Karpas-422 (cell line): ENCODE results near the gene DPP6. TPM values are rescaled to one million over a fixed set of nuclear protein-coding genes. Genes with fewer than 3 reads are reported as not detected.

Source experiments
- DNase-seq: peaks from one replicate; pipeline ENCODE4 v3.0.0-alpha.2; 2015
- H2AFZ ChIP-seq: fragments of 200-600 bp; sonication (generic); 2 replicates; pipeline ENCODE4 v1.6.1; 2014; ENCODE audit warnings: antibody characterized with exemption, low read length, mixed read lengths
- H3K27ac ChIP-seq: fragments of 200-600 bp; sonication (generic); 2 replicates; pipeline ENCODE4 v1.5.1; 2014; ENCODE audit warnings: mild to moderate bottlenecking, low read length, moderate library complexity
- H3K27me3 ChIP-seq: fragments of 200-600 bp; sonication (generic); 2 replicates; pipeline ENCODE4 v1.6.1; 2014; ENCODE audit warnings: low read length, mixed read lengths
- H3K36me3 ChIP-seq: fragments of 200-600 bp; sonication (generic); 2 replicates; pipeline ENCODE4 v1.6.1; 2014; ENCODE audit warnings: low read length, mixed read lengths; ENCODE audit not compliant: insufficient read depth
- H3K4me1 ChIP-seq: fragments of 200-600 bp; sonication (generic); 2 replicates; pipeline ENCODE4 v1.6.1; 2014; ENCODE audit warnings: mild to moderate bottlenecking, low read length, mixed read lengths
- H3K4me2 ChIP-seq: fragments of 200-600 bp; sonication (generic); 2 replicates; pipeline ENCODE4 v1.6.1; 2014; ENCODE audit warnings: low read length, low read depth, mild to moderate bottlenecking; ENCODE audit not compliant: poor library complexity, severe bottlenecking
- H3K4me3 ChIP-seq: fragments of 200-600 bp; sonication (generic); 2 replicates; pipeline ENCODE4 v1.5.1; 2014; ENCODE audit warnings: mild to moderate bottlenecking, antibody characterized with exemption, low read length, mixed read lengths
- H3K79me2 ChIP-seq: fragments of 200-600 bp; sonication (generic); 2 replicates; pipeline ENCODE4 v1.6.1; 2014; ENCODE audit warnings: mild to moderate bottlenecking, low read length, mixed read lengths
- H3K9ac ChIP-seq: fragments of 200-600 bp; sonication (generic); 2 replicates; pipeline ENCODE4 v1.6.0; 2014; ENCODE audit warnings: low read length
- H3K9me2 ChIP-seq: fragments of 200-600 bp; sonication (generic), shearing (Covaris generic); replicated peaks from 2 replicates; pipeline ENCODE4 v1.6.0; 2014; ENCODE audit warnings: mild to moderate bottlenecking, low read length, moderate library complexity; ENCODE audit not compliant: insufficient read depth
- H3K9me3 ChIP-seq: fragments of 300-700, 200-600 bp; sonication (generic); 2 replicates; pipeline ENCODE4 v1.6.1; 2014; ENCODE audit warnings: low read length, mixed read lengths
- H4K20me1 ChIP-seq: fragments of 200-600 bp; sonication (generic); 2 replicates; pipeline ENCODE4 v1.6.1; 2014; ENCODE audit warnings: mild to moderate bottlenecking, antibody characterized with exemption, low read length, low read depth; ENCODE audit not compliant: insufficient read depth
- total RNA-seq: library from RNA; depleted of rRNA; stranded (reverse); fragments of >200 nt; shearing (Covaris generic); gene quantifications from 2 replicates; pipeline ENCODE4 v1.2.3, GENCODE V29; 2014; ENCODE audit warnings: low replicate concordance

Gene DPP6
- total RNA-seq, 1 experiment from 2014 or later: not detected

DNA sequence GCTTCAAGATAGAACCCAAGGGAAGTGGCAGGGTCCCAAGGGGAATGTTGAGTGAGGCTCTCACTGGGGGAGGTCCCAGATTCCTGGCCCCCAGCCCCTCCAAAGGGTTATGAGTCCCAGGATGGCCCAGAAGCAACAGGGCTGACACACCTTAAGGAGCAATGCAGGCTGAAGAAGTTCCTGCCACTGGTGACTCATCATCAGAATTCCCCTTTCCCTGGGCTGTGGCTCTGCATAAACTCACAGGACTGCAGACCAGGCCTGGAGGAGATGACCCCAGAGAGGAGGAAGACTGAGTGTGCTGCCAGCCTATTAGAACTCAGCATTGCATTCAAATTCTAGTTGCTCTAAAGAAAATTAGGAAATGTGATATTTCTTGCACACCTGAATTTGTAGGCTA, 126.7 kb downstream of the DPP6 start:
- no peak overlapping the region for H3K27ac ChIP-seq
- no peaks in the 10 kb centered on the region for H3K4me1 ChIP-seq
- H4K20me1 ChIP-seq: no peaks in the 10 kb centered on the region
- no peak overlapping the region for H3K4me2 ChIP-seq
- no peaks in the 10 kb centered on the region for H3K9me3 ChIP-seq
- H3K36me3 ChIP-seq: no peaks in the 10 kb centered on the region
- H3K4me3 ChIP-seq: no peak overlapping the region
- DNase-seq: no peak
- H3K27me3 ChIP-seq: no peaks in the 10 kb centered on the region
- H3K9me2 ChIP-seq: no peaks in the 10 kb centered on the region
- H3K79me2 ChIP-seq: no peaks in the 10 kb centered on the region
- no peak overlapping the region for H3K9ac ChIP-seq
- H2AFZ ChIP-seq: no peak overlapping the region

DNA sequence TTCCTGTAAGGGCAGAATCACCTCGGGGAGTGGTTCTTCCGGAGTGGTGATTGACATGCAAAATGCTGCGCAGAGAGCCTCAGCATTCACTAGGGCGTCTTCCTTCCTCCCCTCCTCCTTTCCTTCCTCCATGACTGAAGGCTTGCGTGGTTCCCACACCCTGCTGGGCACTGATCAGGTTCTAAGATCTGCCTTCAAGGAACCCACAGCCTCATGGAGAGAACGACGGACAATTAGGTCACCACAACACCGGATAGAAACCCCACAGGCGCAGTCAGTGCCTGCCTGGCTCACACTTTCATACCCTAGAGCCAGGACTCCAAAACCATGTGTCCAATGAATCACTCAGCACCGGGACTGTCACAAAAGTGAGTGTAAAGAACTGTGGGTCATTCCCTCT, 131.3 kb downstream of the DPP6 start:
- Histone ChIP-seq H3K79me2 (no peaks in the 10 kb centered on the region), H3K4me3 (no peak overlapping the region), H3K9me2 (no peaks in the 10 kb centered on the region), H4K20me1 (no peaks in the 10 kb centered on the region), H3K4me1 (no peaks in the 10 kb centered on the region), H3K36me3 (no peaks in the 10 kb centered on the region), H3K27me3 (no peaks in the 10 kb centered on the region), H3K27ac (no peak overlapping the region), H3K9ac (no peak overlapping the region), H2AFZ (no peak overlapping the region), H3K9me3 (no peaks in the 10 kb centered on the region), H3K4me2 (no peak overlapping the region)
- DNase-seq: no peak

DNA sequence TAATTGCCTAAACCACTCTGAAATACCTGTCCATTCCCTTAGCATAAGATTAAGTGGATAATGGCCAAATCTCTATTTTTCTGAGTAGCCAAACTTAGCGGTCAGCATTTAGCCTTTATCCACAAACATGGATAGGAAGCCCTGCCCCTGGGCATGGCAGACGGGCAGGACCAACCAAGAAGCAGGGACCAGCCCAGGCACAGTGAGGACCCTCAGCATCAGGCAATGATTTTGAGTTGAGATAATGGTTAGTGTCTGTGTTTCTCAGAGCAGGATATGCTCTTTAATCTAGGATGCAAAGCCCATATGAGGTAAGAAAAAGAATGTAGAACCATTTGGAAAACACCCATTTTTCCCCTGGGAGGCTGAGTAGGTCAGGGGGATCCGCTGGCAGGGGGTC, 131.7 kb downstream of the DPP6 start:
- Histone ChIP-seq H3K9me3 (no peaks in the 10 kb centered on the region), H3K27ac (no peak overlapping the region), H3K9ac (no peak overlapping the region), H3K79me2 (no peaks in the 10 kb centered on the region), H3K4me2 (no peak overlapping the region), H2AFZ (no peak overlapping the region), H3K4me1 (no peaks in the 10 kb centered on the region), H4K20me1 (no peaks in the 10 kb centered on the region), H3K9me2 (no peaks in the 10 kb centered on the region), H3K36me3 (no peaks in the 10 kb centered on the region), H3K27me3 (no peaks in the 10 kb centered on the region), H3K4me3 (no peak overlapping the region)
- no peak for DNase-seq

DNA sequence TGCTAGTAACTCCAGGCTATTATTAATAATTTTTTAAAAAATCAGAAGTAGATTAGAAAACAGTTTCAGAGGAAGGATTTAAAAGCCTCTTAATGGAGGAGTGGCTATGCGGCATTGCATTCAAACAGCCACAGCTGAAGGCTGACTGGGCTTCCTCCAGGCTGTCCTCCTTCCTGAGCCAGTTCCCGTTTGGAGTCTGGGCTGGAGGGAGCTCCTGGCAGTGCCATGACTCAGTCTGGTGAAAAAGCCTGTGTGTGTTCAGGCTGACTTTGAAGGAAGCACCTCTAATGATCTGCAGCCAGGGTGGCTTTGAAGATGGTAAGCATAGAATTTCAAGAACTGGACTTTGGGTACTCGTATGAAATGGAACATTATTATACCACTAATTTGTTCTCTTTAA, 134.6 kb downstream of the DPP6 start:
- DNase-seq: no peak
- Histone ChIP-seq H3K9me2 (no peaks in the 10 kb centered on the region), H3K4me1 (no peaks in the 10 kb centered on the region), H3K4me2 (no peak overlapping the region), H2AFZ (no peak overlapping the region), H3K4me3 (no peak overlapping the region), H4K20me1 (no peaks in the 10 kb centered on the region), H3K27me3 (no peaks in the 10 kb centered on the region), H3K9me3 (no peaks in the 10 kb centered on the region), H3K27ac (no peak overlapping the region), H3K9ac (no peak overlapping the region), H3K79me2 (no peaks in the 10 kb centered on the region), H3K36me3 (no peaks in the 10 kb centered on the region)

DNA sequence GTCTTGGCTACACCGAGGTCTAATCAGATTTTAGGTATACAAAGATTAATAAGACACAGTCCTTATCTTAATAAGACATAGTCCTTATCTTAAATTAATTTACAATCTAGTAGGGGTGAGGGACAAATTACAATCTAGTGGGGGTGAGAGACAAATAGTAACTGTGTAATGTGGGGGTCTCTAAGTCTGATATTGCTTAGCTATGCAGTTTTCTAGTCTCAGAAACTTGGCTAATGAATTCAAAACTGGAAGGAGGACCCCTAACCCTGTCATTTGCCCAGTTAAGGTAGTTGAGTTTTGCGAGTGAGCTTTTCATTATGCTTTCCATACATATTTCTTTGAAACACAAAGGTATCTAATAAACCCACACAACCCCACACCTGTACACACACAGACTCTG, 136.1 kb downstream of the DPP6 start:
- no peaks in the 10 kb centered on the region for H3K9me3 ChIP-seq
- H3K36me3 ChIP-seq: no peaks in the 10 kb centered on the region
- no peak overlapping the region for H2AFZ ChIP-seq
- no peak overlapping the region for H3K4me2 ChIP-seq
- H3K9ac ChIP-seq: no peak overlapping the region
- H3K4me1 ChIP-seq: no peaks in the 10 kb centered on the region
- no peak overlapping the region for H3K4me3 ChIP-seq
- H3K9me2 ChIP-seq: no peaks in the 10 kb centered on the region
- no peaks in the 10 kb centered on the region for H3K79me2 ChIP-seq
- H3K27me3 ChIP-seq: no peaks in the 10 kb centered on the region
- H4K20me1 ChIP-seq: no peaks in the 10 kb centered on the region
- no peak for DNase-seq
- no peak overlapping the region for H3K27ac ChIP-seq

DNA sequence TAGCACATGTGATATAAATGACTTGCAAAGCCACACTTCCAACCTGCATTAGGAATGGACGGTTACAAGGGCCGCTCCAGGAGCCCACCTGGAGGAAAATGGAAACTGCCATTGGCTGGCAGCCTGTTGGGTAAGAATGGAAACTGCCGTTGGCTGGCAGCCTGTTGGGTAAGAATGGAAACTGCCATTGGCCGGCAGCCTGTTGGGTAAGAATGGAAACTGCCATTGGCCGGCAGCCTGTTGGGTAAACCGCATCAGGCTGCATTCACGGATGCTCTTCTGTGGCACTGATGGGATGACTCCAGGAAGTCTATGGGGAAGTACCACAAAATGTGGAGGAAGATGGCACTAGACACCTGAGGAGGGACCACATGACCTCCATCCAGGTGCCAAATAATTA, 143.1 kb downstream of the DPP6 start:
- H3K27me3 ChIP-seq: no peaks in the 10 kb centered on the region
- no peak overlapping the region for H2AFZ ChIP-seq
- no peaks in the 10 kb centered on the region for H3K9me3 ChIP-seq
- H3K79me2 ChIP-seq: no peaks in the 10 kb centered on the region
- H3K9ac ChIP-seq: no peak overlapping the region
- H3K27ac ChIP-seq: no peak overlapping the region
- H3K9me2 ChIP-seq: no peaks in the 10 kb centered on the region
- no peaks in the 10 kb centered on the region for H3K4me1 ChIP-seq
- H4K20me1 ChIP-seq: no peaks in the 10 kb centered on the region
- no peaks in the 10 kb centered on the region for H3K36me3 ChIP-seq
- H3K4me2 ChIP-seq: no peak overlapping the region
- no peak overlapping the region for H3K4me3 ChIP-seq
- DNase-seq: no peak

DNA sequence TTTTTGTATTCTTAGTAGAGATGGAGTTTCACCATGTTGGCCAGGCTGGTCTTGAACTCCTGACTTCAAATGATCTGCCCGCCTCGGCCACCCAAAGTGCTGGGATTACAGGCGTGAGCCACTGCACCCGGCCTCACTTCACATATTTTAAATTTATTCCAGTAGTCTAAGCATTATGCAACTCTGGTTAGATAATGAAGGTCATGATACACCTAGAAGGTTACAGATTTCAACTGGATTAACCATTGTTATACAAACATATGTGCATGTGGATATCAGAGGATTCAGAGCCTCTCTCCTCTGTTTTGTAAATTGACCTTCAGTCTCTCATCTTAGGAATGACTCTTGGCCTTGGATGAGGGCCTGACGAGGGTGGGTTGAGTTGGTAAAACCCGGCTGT, 146.3 kb downstream of the DPP6 start:
- Histone ChIP-seq H3K27me3 (no peaks in the 10 kb centered on the region), H3K4me2 (no peak overlapping the region), H2AFZ (no peak overlapping the region), H3K79me2 (no peaks in the 10 kb centered on the region), H3K27ac (no peak overlapping the region), H3K9ac (no peak overlapping the region), H3K4me3 (no peak overlapping the region), H3K9me2 (no peaks in the 10 kb centered on the region), H4K20me1 (no peaks in the 10 kb centered on the region), H3K4me1 (no peaks in the 10 kb centered on the region), H3K36me3 (no peaks in the 10 kb centered on the region), H3K9me3 (no peaks in the 10 kb centered on the region)
- DNase-seq: no peak

DNA sequence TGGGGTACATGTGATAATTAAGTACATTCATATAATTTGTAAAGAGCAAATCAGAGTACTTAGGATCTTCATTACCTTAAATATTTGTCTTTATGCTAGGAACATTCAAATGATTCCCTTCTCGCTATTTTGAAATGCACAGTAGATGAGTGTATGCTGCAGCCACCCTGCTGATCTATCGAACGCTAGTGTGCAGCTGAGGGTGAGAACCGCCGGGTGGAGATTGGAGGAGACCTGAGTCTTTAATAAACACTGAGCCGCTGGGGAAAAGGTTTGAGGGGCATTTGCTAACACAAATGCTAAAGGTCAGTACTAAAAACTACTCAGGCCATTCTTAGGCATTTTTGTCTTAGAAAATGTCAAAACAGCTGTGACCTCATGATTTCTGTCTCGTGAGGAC, 148.0 kb downstream of the DPP6 start:
- Histone ChIP-seq H2AFZ (no peak overlapping the region), H3K4me1 (no peaks in the 10 kb centered on the region), H4K20me1 (no peaks in the 10 kb centered on the region), H3K4me2 (no peak overlapping the region), H3K9me3 (no peaks in the 10 kb centered on the region), H3K79me2 (no peaks in the 10 kb centered on the region), H3K9me2 (no peaks in the 10 kb centered on the region), H3K27ac (no peak overlapping the region), H3K27me3 (no peaks in the 10 kb centered on the region), H3K36me3 (no peaks in the 10 kb centered on the region), H3K9ac (no peak overlapping the region), H3K4me3 (no peak overlapping the region)
- no peak for DNase-seq

DNA sequence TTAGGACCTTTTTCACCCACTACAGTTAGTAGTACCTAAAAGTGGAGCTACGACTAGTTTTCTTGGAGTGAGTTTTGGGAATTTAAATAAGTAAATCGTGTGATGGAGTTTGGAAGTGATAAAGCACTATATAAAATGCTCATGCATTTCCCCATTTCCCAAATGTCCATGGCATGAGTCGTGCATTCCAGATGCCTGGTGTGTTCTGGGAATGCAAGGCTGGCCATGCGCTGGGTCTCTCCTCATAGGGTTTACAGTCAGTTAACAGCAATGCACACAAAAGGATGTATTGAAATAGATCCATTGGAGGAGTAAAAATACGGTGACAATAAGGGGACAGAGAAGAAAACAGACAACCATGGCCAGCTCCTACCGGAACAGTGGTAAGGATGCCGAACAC, 149.8 kb downstream of the DPP6 start:
- no peaks in the 10 kb centered on the region for H3K9me3 ChIP-seq
- no peaks in the 10 kb centered on the region for H3K36me3 ChIP-seq
- no peaks in the 10 kb centered on the region for H3K9me2 ChIP-seq
- no peaks in the 10 kb centered on the region for H4K20me1 ChIP-seq
- no peak for DNase-seq
- no peak overlapping the region for H3K4me3 ChIP-seq
- no peaks in the 10 kb centered on the region for H3K79me2 ChIP-seq
- no peak overlapping the region for H2AFZ ChIP-seq
- H3K4me2 ChIP-seq: no peak overlapping the region
- no peak overlapping the region for H3K27ac ChIP-seq
- H3K9ac ChIP-seq: no peak overlapping the region
- H3K4me1 ChIP-seq: no peaks in the 10 kb centered on the region
- H3K27me3 ChIP-seq: no peaks in the 10 kb centered on the region
